ENCODE data around the gene FGFRL1.

The FGFRL1 gene, protein sequence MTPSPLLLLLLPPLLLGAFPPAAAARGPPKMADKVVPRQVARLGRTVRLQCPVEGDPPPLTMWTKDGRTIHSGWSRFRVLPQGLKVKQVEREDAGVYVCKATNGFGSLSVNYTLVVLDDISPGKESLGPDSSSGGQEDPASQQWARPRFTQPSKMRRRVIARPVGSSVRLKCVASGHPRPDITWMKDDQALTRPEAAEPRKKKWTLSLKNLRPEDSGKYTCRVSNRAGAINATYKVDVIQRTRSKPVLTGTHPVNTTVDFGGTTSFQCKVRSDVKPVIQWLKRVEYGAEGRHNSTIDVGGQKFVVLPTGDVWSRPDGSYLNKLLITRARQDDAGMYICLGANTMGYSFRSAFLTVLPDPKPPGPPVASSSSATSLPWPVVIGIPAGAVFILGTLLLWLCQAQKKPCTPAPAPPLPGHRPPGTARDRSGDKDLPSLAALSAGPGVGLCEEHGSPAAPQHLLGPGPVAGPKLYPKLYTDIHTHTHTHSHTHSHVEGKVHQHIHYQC

DNA sequence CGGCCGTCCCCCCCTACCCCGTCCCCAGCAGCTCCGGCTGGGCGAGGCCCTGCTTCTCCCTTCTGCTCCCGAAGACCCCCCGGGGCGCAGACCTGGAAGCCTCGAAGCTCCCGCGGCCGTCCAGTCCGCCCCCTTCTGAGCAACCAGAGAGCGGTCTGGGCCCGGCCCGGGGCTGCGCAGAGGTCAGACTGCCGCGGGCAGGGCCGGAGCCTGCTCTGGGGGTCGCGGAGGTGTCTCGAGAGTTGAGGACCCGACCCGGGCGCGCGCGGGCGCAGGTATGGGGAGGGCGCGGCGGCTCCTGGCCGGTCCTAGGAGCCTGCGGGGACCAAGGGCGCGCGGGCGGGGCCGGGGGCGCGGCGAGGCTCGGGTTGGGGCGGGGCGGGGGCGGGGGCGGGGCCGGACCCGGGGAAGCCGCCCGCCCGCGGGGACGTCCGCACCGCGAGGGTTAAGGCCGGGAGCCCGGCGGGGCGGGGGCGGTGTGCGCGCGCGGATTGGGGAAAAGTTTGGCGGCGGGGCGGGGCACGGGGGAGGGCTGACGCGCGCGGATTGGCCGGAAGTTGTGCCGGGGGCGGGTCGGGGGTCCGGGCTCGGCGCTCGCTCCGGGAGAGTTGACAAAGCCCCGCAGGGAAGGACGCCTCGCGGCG is at the start of gene FGFRL1:
Gene FGFRL1 (plus strand): TSS at position 605 of the 644 bp plus-strand sequence. CDS start 860 bp downstream, outside the sequence.
- H3K9me3 ChIP-seq (ENCODE audit: control insufficient read depth in 2 of 2, low read length in 2 of 2) = no peaks in the 10 kb centered on the region
- peak within 1 kb of the TSS in 1 of 2 donors; percentile 5 for H3K9ac ChIP-seq (ENCODE audit: low read length in 2 of 2)
- no peaks in the 10 kb centered on the region for H3K36me3 ChIP-seq (ENCODE audit: control insufficient read depth in 2 of 2, insufficient read depth in 2 of 2, low read length in 2 of 2)
- peak within 1 kb of the TSS; percentile 36 to 80 for H3K4me3 ChIP-seq (ENCODE audit: low read length in 2 of 2)
- peak within 1 kb of the TSS; percentile 46 for H3K27ac ChIP-seq (ENCODE audit: low read length)
- H3K4me1 ChIP-seq (ENCODE audit: control insufficient read depth, insufficient read depth, low read length) = peaks cover 39% of the 10 kb centered on the region
- H3K27me3 ChIP-seq (ENCODE audit: control insufficient read depth in 1 of 2, insufficient read depth in 2 of 2, low read length in 2 of 2) = peaks cover 9 to 15% of the 10 kb centered on the region in 2 donors

GRCh38 chr4:962231-963208 is 48.9 kb upstream of the FGFRL1 start:
- no peak overlapping the region for H3K9ac ChIP-seq (ENCODE audit: low read length in 2 of 2)
- peaks cover 0 to 16% of the 10 kb centered on the region in 2 donors for H3K36me3 ChIP-seq (ENCODE audit: control insufficient read depth in 2 of 2, insufficient read depth in 2 of 2, low read length in 2 of 2)
- H3K27me3 ChIP-seq (ENCODE audit: control insufficient read depth in 1 of 2, insufficient read depth in 2 of 2, low read length in 2 of 2) = peaks cover 0 to 4% of the 10 kb centered on the region in 2 donors
- no peak overlapping the region for H3K27ac ChIP-seq (ENCODE audit: low read length)
- peaks cover 2% of the 10 kb centered on the region for H3K4me1 ChIP-seq (ENCODE audit: control insufficient read depth, insufficient read depth, low read length)
- H3K9me3 ChIP-seq (ENCODE audit: control insufficient read depth in 2 of 2, low read length in 2 of 2) = no peaks in the 10 kb centered on the region
- no peak overlapping the region for H3K4me3 ChIP-seq (ENCODE audit: low read length in 2 of 2)

GRCh38 chr4:963276-964225 is 47.9 kb upstream of the FGFRL1 start:
- Histone ChIP-seq H3K9ac (ENCODE audit: low read length in 2 of 2) (no peak overlapping the region), H3K4me1 (ENCODE audit: control insufficient read depth, insufficient read depth, low read length) (peaks cover 10% of the 10 kb centered on the region), H3K27ac (ENCODE audit: low read length) (no peak overlapping the region), H3K9me3 (ENCODE audit: control insufficient read depth in 2 of 2, low read length in 2 of 2) (no peaks in the 10 kb centered on the region), H3K4me3 (ENCODE audit: low read length in 2 of 2) (no peak overlapping the region), H3K27me3 (ENCODE audit: control insufficient read depth in 1 of 2, insufficient read depth in 2 of 2, low read length in 2 of 2) (peaks cover 0 to 8% of the 10 kb centered on the region in 2 donors), H3K36me3 (ENCODE audit: control insufficient read depth in 2 of 2, insufficient read depth in 2 of 2, low read length in 2 of 2) (peaks cover 0 to 16% of the 10 kb centered on the region in 2 donors)

- H3K4me3 ChIP-seq (ENCODE audit: low read length in 2 of 2) = no peak overlapping the region
- H3K9me3 ChIP-seq (ENCODE audit: control insufficient read depth in 2 of 2, low read length in 2 of 2) = no peaks in the 10 kb centered on the region
- peaks cover 11% of the 10 kb centered on the region for H3K4me1 ChIP-seq (ENCODE audit: control insufficient read depth, insufficient read depth, low read length)
- H3K27me3 ChIP-seq (ENCODE audit: control insufficient read depth in 1 of 2, insufficient read depth in 2 of 2, low read length in 2 of 2) = peaks cover 0 to 8% of the 10 kb centered on the region in 2 donors
- peaks cover 0 to 16% of the 10 kb centered on the region in 2 donors for H3K36me3 ChIP-seq (ENCODE audit: control insufficient read depth in 2 of 2, insufficient read depth in 2 of 2, low read length in 2 of 2)
- H3K27ac ChIP-seq (ENCODE audit: low read length) = no peak overlapping the region
- H3K9ac ChIP-seq (ENCODE audit: low read length in 2 of 2) = no peak overlapping the region
Observed at GRCh38 chr4:964346-965025, 46.9 kb upstream of the FGFRL1 start.

GRCh38 chr4:965048-965765 is 46.2 kb upstream of the FGFRL1 start:
- H3K4me1 ChIP-seq (ENCODE audit: control insufficient read depth, insufficient read depth, low read length) = peaks cover 11% of the 10 kb centered on the region
- H3K27ac ChIP-seq (ENCODE audit: low read length) = no peak overlapping the region
- H3K9ac ChIP-seq (ENCODE audit: low read length in 2 of 2) = no peak overlapping the region
- H3K9me3 ChIP-seq (ENCODE audit: control insufficient read depth in 2 of 2, low read length in 2 of 2) = no peaks in the 10 kb centered on the region
- H3K27me3 ChIP-seq (ENCODE audit: control insufficient read depth in 1 of 2, insufficient read depth in 2 of 2, low read length in 2 of 2) = peaks cover 0 to 8% of the 10 kb centered on the region in 2 donors
- peaks cover 0 to 16% of the 10 kb centered on the region in 2 donors for H3K36me3 ChIP-seq (ENCODE audit: control insufficient read depth in 2 of 2, insufficient read depth in 2 of 2, low read length in 2 of 2)
- H3K4me3 ChIP-seq (ENCODE audit: low read length in 2 of 2) = no peak overlapping the region

DNA sequence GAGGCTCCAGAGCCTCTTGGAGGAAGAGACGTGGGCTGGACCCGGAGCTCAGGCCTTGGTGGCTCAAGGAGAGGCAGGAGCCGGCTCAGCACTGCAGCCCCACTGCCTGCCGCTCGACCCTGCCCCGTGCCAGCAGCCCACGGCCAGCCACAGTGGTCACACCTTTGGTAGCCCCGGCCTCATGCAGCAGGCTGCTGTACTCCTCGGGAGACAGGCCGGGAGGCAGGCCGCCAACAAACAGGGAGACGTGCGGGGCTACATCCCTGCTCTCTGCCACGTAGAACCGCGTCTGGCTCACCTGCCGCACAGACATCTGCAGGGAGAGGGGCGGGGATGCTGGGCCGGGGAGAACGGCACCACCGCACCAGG is 45.7 kb upstream of the FGFRL1 start:
- Histone ChIP-seq H3K4me1 (ENCODE audit: control insufficient read depth, insufficient read depth, low read length) (peaks cover 11% of the 10 kb centered on the region), H3K9ac (ENCODE audit: low read length in 2 of 2) (no peak overlapping the region), H3K27ac (ENCODE audit: low read length) (no peak overlapping the region), H3K4me3 (ENCODE audit: low read length in 2 of 2) (no peak overlapping the region), H3K9me3 (ENCODE audit: control insufficient read depth in 2 of 2, low read length in 2 of 2) (no peaks in the 10 kb centered on the region), H3K36me3 (ENCODE audit: control insufficient read depth in 2 of 2, insufficient read depth in 2 of 2, low read length in 2 of 2) (peaks cover 0 to 16% of the 10 kb centered on the region in 2 donors), H3K27me3 (ENCODE audit: control insufficient read depth in 1 of 2, insufficient read depth in 2 of 2, low read length in 2 of 2) (peaks cover 0 to 8% of the 10 kb centered on the region in 2 donors)

DNA sequence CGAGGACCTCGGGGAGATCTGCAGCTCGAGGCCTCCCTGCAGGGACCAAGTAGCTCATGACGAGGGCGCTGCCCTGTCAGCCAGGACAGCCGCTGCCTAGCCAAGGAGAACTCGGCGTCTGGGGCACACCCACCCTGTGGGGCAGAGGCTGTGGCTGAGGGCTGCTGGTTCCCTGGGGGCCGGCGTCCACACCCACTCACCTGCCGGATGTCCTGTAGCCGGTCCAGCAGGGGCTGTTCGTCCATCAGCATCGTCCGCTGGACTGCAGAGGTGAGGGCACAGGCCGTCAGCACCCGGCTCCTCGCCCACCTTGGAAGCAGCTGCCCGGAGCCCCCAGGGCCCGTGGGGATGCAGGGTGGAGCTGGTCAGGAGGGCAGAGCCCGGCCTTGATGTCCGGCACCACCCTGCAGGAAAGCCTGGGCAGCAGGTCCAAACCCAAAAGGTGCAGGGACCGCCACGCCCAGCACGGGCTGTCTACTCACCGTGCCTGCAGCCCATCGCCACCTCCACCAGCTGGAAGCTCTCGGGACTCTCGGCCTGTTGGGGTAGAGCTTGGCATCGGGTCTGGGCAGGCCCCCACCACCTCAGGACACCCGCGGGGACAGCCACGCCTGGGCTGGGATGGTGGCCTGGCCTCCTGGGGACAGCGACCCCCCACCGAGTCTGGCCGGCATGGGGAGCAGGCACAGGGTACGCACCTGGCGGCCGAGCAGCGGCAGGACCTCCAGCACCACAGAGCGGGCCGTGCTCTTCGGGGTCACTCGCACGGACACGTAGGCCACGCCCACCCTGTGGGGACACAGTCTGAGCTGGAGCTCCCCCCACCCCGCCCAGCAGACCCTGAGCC is 44.9 kb upstream of the FGFRL1 start:
- peaks cover 16% of the 10 kb centered on the region for H3K4me1 ChIP-seq (ENCODE audit: control insufficient read depth, insufficient read depth, low read length)
- H3K9ac ChIP-seq (ENCODE audit: low read length in 2 of 2) = no peak overlapping the region
- no peak overlapping the region for H3K27ac ChIP-seq (ENCODE audit: low read length)
- peaks cover 0 to 8% of the 10 kb centered on the region in 2 donors for H3K27me3 ChIP-seq (ENCODE audit: control insufficient read depth in 1 of 2, insufficient read depth in 2 of 2, low read length in 2 of 2)
- no peaks in the 10 kb centered on the region for H3K9me3 ChIP-seq (ENCODE audit: control insufficient read depth in 2 of 2, low read length in 2 of 2)
- peaks cover 0 to 16% of the 10 kb centered on the region in 2 donors for H3K36me3 ChIP-seq (ENCODE audit: control insufficient read depth in 2 of 2, insufficient read depth in 2 of 2, low read length in 2 of 2)
- H3K4me3 ChIP-seq (ENCODE audit: low read length in 2 of 2) = no peak overlapping the region
